HEK293 (cell line): Measurements from ENCODE around the gene RALY.

Experiments used
- CTCF ChIA-PET: fragments of 350-600 bp; formaldehyde crosslinking; extraction: SDS; loops from one replicate; lab custom pipeline; 2021; ENCODE audit warnings: antibody characterized with exemption; lab: Yijun Ruan, JAX
- POLR2A ChIA-PET: fragments of 300-600 bp; formaldehyde crosslinking; extraction: SDS; loops from one replicate; lab custom pipeline; 2020; ENCODE audit warnings: antibody characterized with exemption, inconsistent platforms; lab: Yijun Ruan, JAX
- H3K27ac ChIP-seq: fragments of 200-500 bp; sonication (Bioruptor generic); 2 replicates; pipeline ENCODE4 v1.5.1; 2014; ENCODE audit warnings: low read depth, low read length, control low read depth, inconsistent platforms; ENCODE audit errors: extremely low read depth
- H3K36me3 ChIP-seq, 2 experiments: fragments of 200-500 bp in 1 of 2; sonication (Bioruptor generic) in 1 of 2; 1 replicate in 1 of 2; 2 replicates in 1 of 2; pipeline ENCODE4 v1.5.1; 2014 to 2017; ENCODE audit warnings: inconsistent platforms in 2 of 2, low read length in 2 of 2; ENCODE audit not compliant: control insufficient read depth in 2 of 2, insufficient read depth in 1 of 2
- H3K4me1 ChIP-seq: fragments of 200-500 bp; sonication (Bioruptor generic); 2 replicates; pipeline ENCODE4 v1.5.1; 2014; ENCODE audit warnings: mild to moderate bottlenecking, low read length, inconsistent platforms; ENCODE audit not compliant: control insufficient read depth, insufficient read depth
- H3K4me3 ChIP-seq: 2 replicates; pipeline ENCODE4 v1.5.1; 2011; ENCODE audit warnings: low read depth, mild to moderate bottlenecking, control low read depth, low read length, moderate library complexity
- H3K9me3 ChIP-seq: fragments of 200-500 bp; sonication (Bioruptor generic); 2 replicates; pipeline ENCODE4 v1.5.1; 2014; ENCODE audit warnings: low read depth, low read length, inconsistent platforms; ENCODE audit not compliant: control insufficient read depth, insufficient read depth
- BCL11A ChIP-seq: fragments of 450-650 bp; formaldehyde crosslinking; IDR thresholded peaks from 2 replicates; pipeline ENCODE4 v1.5.1; 2016; ENCODE audit warnings: low read depth, missing biosample characterization, missing genetic modification characterization
- INSM2 ChIP-seq: fragments of 450-650 bp; formaldehyde crosslinking; IDR thresholded peaks from 2 replicates; pipeline ENCODE4 v1.5.1; 2016; ENCODE audit warnings: missing biosample characterization, missing genetic modification characterization
- PRDM4 ChIP-seq: fragments of 450-650 bp; formaldehyde crosslinking; IDR thresholded peaks from 2 replicates; pipeline ENCODE4 v1.5.1; 2017; ENCODE audit warnings: missing biosample characterization, missing genetic modification characterization
- SCRT1 ChIP-seq: fragments of 450-650 bp; formaldehyde crosslinking; IDR thresholded peaks from 2 replicates; pipeline ENCODE4 v1.5.1; 2016; ENCODE audit warnings: missing biosample characterization, missing genetic modification characterization, borderline replicate concordance
- ZNF138 ChIP-seq: fragments of 450-650 bp; formaldehyde crosslinking; IDR thresholded peaks from 2 replicates; pipeline ENCODE4 v1.5.1; 2016; ENCODE audit warnings: missing biosample characterization, missing genetic modification characterization, borderline replicate concordance
- ZNF24 ChIP-seq: fragments of 450-650 bp; formaldehyde crosslinking; IDR thresholded peaks from 2 replicates; pipeline ENCODE4 v1.5.1; 2016; ENCODE audit warnings: missing biosample characterization, missing genetic modification characterization
- ZNF311 ChIP-seq: fragments of 450-650 bp; formaldehyde crosslinking; IDR thresholded peaks from 2 replicates; pipeline ENCODE4 v1.5.1; 2017; ENCODE audit warnings: missing biosample characterization, missing genetic modification characterization, borderline replicate concordance
- ZNF645 ChIP-seq: fragments of 450-650 bp; formaldehyde crosslinking; IDR thresholded peaks from 2 replicates; pipeline ENCODE4; 2016; ENCODE audit warnings: missing biosample characterization, missing genetic modification characterization
- ZXDB ChIP-seq: fragments of 450-650 bp; formaldehyde crosslinking; IDR thresholded peaks from 2 replicates; pipeline ENCODE4 v1.5.1; 2016; ENCODE audit warnings: missing biosample characterization, missing genetic modification characterization
- TF ChIP-seq, protein P1 (sequence below): fragments of 450-650 bp; formaldehyde crosslinking; IDR thresholded peaks from 2 replicates; pipeline ENCODE4 v1.5.1; 2016; ENCODE audit warnings: missing biosample characterization, missing genetic modification characterization
- TF ChIP-seq, protein P2 (sequence below): fragments of 450-650 bp; formaldehyde crosslinking; IDR thresholded peaks from 2 replicates; pipeline ENCODE4 v1.5.1; 2016; ENCODE audit warnings: missing biosample characterization, missing genetic modification characterization

RALY gene

DNA sequence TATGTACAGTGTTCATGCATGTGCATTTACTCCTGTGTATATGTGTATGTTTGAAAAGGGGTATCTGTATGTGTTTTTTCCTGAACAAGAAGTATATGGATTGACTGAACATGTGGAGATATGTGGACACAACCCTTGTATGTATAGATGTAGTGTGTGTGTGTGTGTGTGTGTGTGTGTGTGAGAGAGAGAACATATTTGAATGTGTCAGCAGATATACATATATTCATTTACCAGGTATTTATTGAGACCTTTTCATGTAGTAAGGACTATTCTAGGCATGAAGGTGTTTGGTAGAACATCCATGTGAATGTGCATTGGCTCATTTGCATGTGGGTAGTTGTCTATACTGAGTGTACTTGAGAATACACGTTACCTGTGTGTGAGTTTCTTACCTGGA, 79.1 kb downstream of the RALY start (continued):
- TF ChIP-seq, protein P1, sequence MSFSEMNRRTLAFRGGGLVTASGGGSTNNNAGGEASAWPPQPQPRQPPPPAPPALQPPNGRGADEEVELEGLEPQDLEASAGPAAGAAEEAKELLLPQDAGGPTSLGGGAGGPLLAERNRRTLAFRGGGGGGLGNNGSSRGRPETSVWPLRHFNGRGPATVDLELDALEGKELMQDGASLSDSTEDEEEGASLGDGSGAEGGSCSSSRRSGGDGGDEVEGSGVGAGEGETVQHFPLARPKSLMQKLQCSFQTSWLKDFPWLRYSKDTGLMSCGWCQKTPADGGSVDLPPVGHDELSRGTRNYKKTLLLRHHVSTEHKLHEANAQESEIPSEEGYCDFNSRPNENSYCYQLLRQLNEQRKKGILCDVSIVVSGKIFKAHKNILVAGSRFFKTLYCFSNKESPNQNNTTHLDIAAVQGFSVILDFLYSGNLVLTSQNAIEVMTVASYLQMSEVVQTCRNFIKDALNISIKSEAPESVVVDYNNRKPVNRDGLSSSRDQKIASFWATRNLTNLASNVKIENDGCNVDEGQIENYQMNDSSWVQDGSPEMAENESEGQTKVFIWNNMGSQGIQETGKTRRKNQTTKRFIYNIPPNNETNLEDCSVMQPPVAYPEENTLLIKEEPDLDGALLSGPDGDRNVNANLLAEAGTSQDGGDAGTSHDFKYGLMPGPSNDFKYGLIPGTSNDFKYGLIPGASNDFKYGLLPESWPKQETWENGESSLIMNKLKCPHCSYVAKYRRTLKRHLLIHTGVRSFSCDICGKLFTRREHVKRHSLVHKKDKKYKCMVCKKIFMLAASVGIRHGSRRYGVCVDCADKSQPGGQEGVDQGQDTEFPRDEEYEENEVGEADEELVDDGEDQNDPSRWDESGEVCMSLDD: no peak
- TF ChIP-seq, all 188 proteins: peak for 0

DNA sequence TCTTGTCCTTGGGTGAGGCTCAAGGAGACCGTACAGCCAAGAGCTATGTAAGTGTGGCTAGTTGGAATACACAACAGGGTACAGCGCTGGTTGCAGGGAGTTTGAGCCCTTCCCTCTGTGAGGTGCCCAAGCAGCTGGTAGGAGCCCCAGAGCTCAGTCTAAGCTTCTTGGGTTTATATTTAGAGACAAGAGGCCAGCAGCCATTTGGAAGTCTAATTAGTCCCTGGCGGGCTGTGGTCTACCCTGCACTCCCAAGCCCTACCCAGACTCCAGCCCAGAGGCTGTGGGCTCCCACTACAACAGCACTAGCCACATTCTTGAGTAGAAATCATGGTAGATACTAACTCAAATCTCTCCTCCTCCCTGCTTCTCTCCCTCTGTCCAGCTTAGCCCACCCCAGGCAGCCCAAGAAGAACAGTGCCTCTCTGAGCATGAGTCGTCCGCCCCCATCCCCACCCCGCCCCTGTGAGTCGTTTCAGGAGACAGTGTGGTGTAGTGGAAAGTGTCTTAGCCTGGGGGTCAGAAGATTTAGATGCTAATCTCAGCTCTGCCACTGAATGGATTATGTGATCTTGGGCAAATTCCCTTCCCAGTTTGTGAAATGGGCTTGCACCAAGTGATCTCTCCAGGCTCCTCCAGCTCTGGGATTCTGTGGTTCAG, 80.5 kb downstream of the RALY start:
- Histone ChIP-seq H3K4me3 (no peak overlapping the region), H3K36me3 (peaks cover 0 to 72% of the 10 kb centered on the region in 2 experiments; a peak in 1 of 3 replicates), H3K9me3 (no peaks in the 10 kb centered on the region), H3K4me1 (no peaks in the 10 kb centered on the region), H3K27ac (peak overlapping the region; percentile 11; the same call in 1 of the 2 replicates)
- POLR2A ChIA-PET: no interaction called here
- no peak for TF ChIP-seq ZNF645 (tag by site-specific recombination)
- CTCF ChIA-PET: interaction anchor here (0.6 to 0.7 kb wide), 2 partner anchors 16 to 282 kb away, joined by 3 to 4 read pairs; no protein-coding TSS in a partner anchor

DNA sequence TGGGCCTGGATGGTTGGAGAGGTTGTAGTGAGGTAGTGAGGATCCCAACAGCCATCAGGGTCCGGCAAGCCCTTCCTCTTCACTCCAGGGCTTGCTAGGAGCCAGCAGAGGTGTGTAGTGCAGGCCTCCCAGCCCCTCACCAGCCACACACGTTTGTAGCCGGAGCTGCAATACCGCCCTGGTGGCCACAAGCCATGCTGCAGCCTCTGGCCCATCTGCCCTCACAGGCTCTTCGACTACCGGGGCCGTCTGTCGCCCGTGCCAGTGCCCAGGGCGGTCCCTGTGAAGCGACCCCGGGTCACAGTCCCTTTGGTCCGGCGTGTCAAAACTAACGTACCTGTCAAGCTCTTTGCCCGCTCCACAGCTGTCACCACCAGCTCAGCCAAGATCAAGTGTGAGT, 81.9 kb downstream of the RALY start:
- H3K4me3 ChIP-seq: no peak overlapping the region
- POLR2A ChIA-PET: no interaction called here
- peaks cover 0 to 86% of the 10 kb centered on the region in 2 experiments; a peak in 1 of 3 replicates for H3K36me3 ChIP-seq
- H3K27ac ChIP-seq: no peak overlapping the region
- TF ChIP-seq SCRT1 (tag by site-specific recombination) (no peak), ZXDB (tag by site-specific recombination) (no peak), INSM2 (tag by site-specific recombination) (no peak), ZNF138 (tag by site-specific recombination) (no peak), BCL11A (no peak), ZNF24 (tag by site-specific recombination) (no peak), PRDM4 (tag by site-specific recombination) (no peak), ZNF311 (no peak)
- TF ChIP-seq, protein P2, sequence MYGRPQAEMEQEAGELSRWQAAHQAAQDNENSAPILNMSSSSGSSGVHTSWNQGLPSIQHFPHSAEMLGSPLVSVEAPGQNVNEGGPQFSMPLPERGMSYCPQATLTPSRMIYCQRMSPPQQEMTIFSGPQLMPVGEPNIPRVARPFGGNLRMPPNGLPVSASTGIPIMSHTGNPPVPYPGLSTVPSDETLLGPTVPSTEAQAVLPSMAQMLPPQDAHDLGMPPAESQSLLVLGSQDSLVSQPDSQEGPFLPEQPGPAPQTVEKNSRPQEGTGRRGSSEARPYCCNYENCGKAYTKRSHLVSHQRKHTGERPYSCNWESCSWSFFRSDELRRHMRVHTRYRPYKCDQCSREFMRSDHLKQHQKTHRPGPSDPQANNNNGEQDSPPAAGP (tag by site-specific recombination): no peak
- TF ChIP-seq, all 188 proteins: peak for 0
- CTCF ChIA-PET: interaction anchor here (1.0 to 1.6 kb wide), 2 partner anchors 87 to 162 kb away, joined by 3 to 5 read pairs; no protein-coding TSS in a partner anchor
- H3K4me1 ChIP-seq: no peaks in the 10 kb centered on the region
- no peaks in the 10 kb centered on the region for H3K9me3 ChIP-seq
